Nephron progenitor cell (in vitro differentiated cells): Measurements from ENCODE around the gene OSBP2.

ENCODE experiments used
- DNase-seq: peaks from one replicate; pipeline ENCODE4 v3.0.0; 2021
- H3K27ac Mint-ChIP-seq: 2 replicates; pipeline ENCODE4 v1.8.0; 2021; ENCODE audit warnings: mild to moderate bottlenecking, moderate library complexity, mixed read lengths
- H3K27me3 Mint-ChIP-seq: 2 replicates; pipeline ENCODE4 v1.8.0; 2021; ENCODE audit warnings: mild to moderate bottlenecking, low read depth, mixed read lengths; ENCODE audit not compliant: poor library complexity
- H3K36me3 Mint-ChIP-seq: 2 replicates; pipeline ENCODE4 v1.8.0; 2021; ENCODE audit warnings: low read depth, mixed read lengths
- H3K4me1 Mint-ChIP-seq: 2 replicates; pipeline ENCODE4 v1.8.0; 2021; ENCODE audit warnings: mixed read lengths
- H3K4me3 Mint-ChIP-seq: 2 replicates; pipeline ENCODE4 v1.8.0; 2021; ENCODE audit warnings: mild to moderate bottlenecking, moderate library complexity, mixed read lengths
- H3K9me3 Mint-ChIP-seq: 2 replicates; pipeline ENCODE4 v1.8.0; 2021; ENCODE audit warnings: mild to moderate bottlenecking, moderate library complexity, mixed read lengths
- TF ChIP-seq, protein P1 (sequence below): fragments of 200-600 bp; sonication (generic); IDR thresholded peaks from 2 replicates; pipeline ENCODE4 v1.5.0; 2021; ENCODE audit warnings: antibody characterized with exemption

The OSBP2 gene

DNA sequence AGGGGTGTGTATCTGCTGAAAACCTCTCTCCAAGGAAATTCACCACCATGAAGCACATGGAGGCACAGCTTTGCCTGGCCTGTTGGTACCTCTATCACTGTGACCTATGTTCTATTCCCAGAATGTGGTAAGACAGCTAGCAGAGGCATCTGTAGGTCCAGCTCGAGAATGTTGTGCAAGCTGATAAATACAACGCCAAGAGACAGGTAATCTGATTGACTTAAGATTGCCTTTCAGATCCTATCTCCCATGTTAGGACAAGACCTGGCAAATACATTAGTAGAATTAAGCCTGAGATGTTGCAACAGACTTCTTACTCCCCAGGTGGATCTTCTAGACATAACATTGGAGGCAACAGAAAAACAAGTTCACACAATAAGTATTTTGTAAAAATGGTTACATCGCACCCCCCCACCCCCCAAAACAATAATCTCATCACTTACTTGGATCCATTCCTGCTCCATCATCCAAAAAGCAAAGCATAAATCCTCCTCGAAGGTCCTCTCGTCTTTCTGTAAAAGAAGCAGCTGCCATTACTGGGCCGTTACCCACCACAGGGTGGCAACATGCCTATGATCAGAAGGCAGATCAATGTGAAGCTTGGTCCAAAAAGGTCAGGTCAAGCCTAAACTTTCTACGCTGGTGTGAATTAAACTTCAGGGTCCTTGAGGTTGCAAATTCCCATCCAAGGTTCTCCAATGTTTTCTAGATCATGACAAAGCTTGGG lies 255.4 kb downstream of the OSBP2 start:
- peaks cover 8% of the 10 kb centered on the region for H3K4me1 Mint-ChIP-seq
- TF ChIP-seq, protein P1, sequence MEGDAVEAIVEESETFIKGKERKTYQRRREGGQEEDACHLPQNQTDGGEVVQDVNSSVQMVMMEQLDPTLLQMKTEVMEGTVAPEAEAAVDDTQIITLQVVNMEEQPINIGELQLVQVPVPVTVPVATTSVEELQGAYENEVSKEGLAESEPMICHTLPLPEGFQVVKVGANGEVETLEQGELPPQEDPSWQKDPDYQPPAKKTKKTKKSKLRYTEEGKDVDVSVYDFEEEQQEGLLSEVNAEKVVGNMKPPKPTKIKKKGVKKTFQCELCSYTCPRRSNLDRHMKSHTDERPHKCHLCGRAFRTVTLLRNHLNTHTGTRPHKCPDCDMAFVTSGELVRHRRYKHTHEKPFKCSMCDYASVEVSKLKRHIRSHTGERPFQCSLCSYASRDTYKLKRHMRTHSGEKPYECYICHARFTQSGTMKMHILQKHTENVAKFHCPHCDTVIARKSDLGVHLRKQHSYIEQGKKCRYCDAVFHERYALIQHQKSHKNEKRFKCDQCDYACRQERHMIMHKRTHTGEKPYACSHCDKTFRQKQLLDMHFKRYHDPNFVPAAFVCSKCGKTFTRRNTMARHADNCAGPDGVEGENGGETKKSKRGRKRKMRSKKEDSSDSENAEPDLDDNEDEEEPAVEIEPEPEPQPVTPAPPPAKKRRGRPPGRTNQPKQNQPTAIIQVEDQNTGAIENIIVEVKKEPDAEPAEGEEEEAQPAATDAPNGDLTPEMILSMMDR, result no peak
- no peaks in the 10 kb centered on the region for H3K27me3 Mint-ChIP-seq
- DNase-seq, result no peak
- H3K4me3 Mint-ChIP-seq, result no peak overlapping the region
- H3K9me3 Mint-ChIP-seq, result no peaks in the 10 kb centered on the region
- H3K36me3 Mint-ChIP-seq, result peaks cover 61% of the 10 kb centered on the region
- no peak overlapping the region for H3K27ac Mint-ChIP-seq

DNA sequence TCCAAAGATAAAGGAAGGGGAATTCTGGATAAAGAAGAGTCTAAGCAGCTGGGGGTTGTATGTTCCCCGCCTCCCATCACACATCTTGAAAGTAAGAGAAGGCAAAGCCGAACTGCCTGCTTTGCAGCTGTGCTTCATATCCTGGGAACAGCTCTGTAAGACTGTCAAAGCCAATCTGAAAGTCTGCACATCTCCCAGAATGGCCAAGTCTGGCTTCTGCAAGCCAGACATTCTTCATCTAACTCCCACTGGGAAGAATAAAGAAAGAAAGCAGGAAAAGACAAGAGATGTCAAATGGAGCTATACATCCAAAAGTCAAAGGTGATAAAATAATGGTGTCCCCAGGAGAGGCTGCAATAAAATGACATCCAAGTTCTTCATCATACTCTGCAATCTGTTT lies 258.5 kb downstream of the OSBP2 start:
- Mint-ChIP-seq H3K27ac (no peak overlapping the region), H3K4me1 (peaks cover 5% of the 10 kb centered on the region), H3K9me3 (no peaks in the 10 kb centered on the region), H3K36me3 (peaks cover 66% of the 10 kb centered on the region), H3K27me3 (no peaks in the 10 kb centered on the region), H3K4me3 (no peak overlapping the region)
- TF ChIP-seq, protein P1, result no peak
- no peak for DNase-seq

DNA sequence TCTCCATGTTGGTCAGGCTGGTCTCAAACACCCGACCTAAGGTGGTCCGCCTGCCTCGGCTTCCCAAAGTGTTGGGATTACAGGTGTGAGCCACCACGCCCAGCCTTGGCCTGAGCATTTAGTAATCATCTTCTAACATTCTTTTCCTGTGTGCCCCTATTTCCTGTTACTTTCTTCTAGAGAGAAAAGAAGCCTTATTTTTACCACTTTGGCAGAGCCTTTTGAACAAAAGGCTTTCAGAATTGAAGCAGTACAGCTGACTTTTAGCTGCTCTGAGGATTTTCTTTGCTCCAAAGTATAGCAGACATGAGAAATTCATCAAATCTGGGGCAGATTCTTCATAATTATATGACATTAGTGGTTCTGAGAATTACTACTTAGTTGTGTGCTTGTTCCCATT lies 260.5 kb downstream of the OSBP2 start:
- H3K36me3 Mint-ChIP-seq, result peaks cover 68% of the 10 kb centered on the region
- H3K4me3 Mint-ChIP-seq, result no peak overlapping the region
- H3K27me3 Mint-ChIP-seq, result no peaks in the 10 kb centered on the region
- no peak for DNase-seq
- H3K4me1 Mint-ChIP-seq, result no peaks in the 10 kb centered on the region
- H3K27ac Mint-ChIP-seq, result no peak overlapping the region
- no peaks in the 10 kb centered on the region for H3K9me3 Mint-ChIP-seq
- TF ChIP-seq, protein P1, result no peak
